IMR-90 (cell line): ENCODE measurements around the gene PPL.
"Not testable (repeated sequence)": the region's sequence is repeated elsewhere in the genome, so short reads cannot be mapped to it uniquely, and the experiment has no call there.

ENCODE experiments used
- BHLHE40 ChIP-seq: fragments of 150-350 bp; IDR thresholded peaks from 2 replicates; pipeline ENCODE4 v1.6.1; 2016; ENCODE audit warnings: mild to moderate bottlenecking, low read depth, low read length
- CEBPB ChIP-seq: IDR thresholded peaks from 2 replicates; pipeline ENCODE4 v1.6.1; 2012; ENCODE audit warnings: low read depth, low read length, improper control_type of control experiment
- NFE2L2 ChIP-seq: fragments of 150-350 bp; IDR thresholded peaks from 2 replicates; pipeline ENCODE4 v1.6.1; 2016; ENCODE audit warnings: low read depth, mild to moderate bottlenecking, low read length
- POLR2A ChIP-seq: IDR thresholded peaks from 2 replicates; pipeline ENCODE4 v1.6.1; 2012; ENCODE audit warnings: mild to moderate bottlenecking, low read depth, low read length
- RAD21 ChIP-seq: IDR thresholded peaks from 2 replicates; pipeline ENCODE4 v1.6.1; 2012; ENCODE audit warnings: low read length, improper control_type of control experiment
- RFX5 ChIP-seq: IDR thresholded peaks from 2 replicates; pipeline ENCODE4 v1.8.0; 2012; ENCODE audit warnings: low read depth, mild to moderate bottlenecking, low read length, moderate library complexity
- TF ChIP-seq, protein P1 (sequence below): conservative IDR thresholded peaks from 2 replicates; pipeline ENCODE4 v1.5.1; 2012; ENCODE audit warnings: mild to moderate bottlenecking, low read depth, low read length, improper control_type of control experiment

DNA sequence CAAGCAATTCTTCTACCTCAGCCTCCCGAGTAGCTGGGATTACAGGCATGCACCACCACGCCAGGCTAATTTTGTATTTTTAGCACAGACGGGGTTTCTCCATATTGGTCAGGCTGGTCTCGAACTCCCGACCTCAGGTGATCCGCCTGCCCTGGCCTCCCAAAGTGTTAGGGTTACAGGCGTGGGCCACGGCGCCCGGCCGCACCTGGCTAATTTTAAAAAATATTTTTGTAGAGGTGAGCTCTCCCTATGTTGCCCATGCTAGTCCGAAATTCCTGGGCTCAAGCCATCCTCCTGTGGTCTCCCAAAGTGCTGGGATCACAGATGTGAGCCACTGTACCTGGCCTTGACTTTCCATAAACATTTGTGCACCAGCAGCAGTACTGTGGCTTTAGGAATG lies 31.3 kb upstream of the PPL start:
- not testable (repeated sequence) for TF ChIP-seq RFX5, POLR2A, RAD21, CEBPB, BHLHE40, NFE2L2
- TF ChIP-seq, protein P1, sequence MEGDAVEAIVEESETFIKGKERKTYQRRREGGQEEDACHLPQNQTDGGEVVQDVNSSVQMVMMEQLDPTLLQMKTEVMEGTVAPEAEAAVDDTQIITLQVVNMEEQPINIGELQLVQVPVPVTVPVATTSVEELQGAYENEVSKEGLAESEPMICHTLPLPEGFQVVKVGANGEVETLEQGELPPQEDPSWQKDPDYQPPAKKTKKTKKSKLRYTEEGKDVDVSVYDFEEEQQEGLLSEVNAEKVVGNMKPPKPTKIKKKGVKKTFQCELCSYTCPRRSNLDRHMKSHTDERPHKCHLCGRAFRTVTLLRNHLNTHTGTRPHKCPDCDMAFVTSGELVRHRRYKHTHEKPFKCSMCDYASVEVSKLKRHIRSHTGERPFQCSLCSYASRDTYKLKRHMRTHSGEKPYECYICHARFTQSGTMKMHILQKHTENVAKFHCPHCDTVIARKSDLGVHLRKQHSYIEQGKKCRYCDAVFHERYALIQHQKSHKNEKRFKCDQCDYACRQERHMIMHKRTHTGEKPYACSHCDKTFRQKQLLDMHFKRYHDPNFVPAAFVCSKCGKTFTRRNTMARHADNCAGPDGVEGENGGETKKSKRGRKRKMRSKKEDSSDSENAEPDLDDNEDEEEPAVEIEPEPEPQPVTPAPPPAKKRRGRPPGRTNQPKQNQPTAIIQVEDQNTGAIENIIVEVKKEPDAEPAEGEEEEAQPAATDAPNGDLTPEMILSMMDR = not testable (repeated sequence)
